ENCODE results near the gene GRAMD1B.

GRCh38 chr11:123576501-123576900 lies 146.4 kb downstream of the GRAMD1B start:
- TF ChIP-seq MAX (IDR thresholded peaks at IDR 0.05) (no peak), CTCF (IDR thresholded peaks at IDR 0.05; ENCODE audit: low read depth, low read length, missing input control) (no peak), REST (IDR thresholded peaks at IDR 0.05) (no peak), RAD21 (IDR thresholded peaks at IDR 0.05) (no peak), JUND (IDR thresholded peaks at IDR 0.05) (no peak), TAF1 (conservative IDR thresholded peaks at IDR 0.05) (no peak), YY1 (IDR thresholded peaks at IDR 0.05) (no peak), ZBTB33 (IDR thresholded peaks at IDR 0.05) (no peak), GABPA (IDR thresholded peaks at IDR 0.05 in 1 of 2, conservative IDR thresholded peaks at IDR 0.05 in 1 of 2) (no peak), FOXA2 (IDR thresholded peaks at IDR 0.05) (no peak)

Measured in liver (tissue), 3 donors.